ENCODE measurements around the gene OXCT1.

GRCh38 chr5:41716382-41716781 is 153.8 kb downstream of the OXCT1 start:
- TF ChIP-seq CTCF (conservative IDR thresholded peaks at IDR 0.05 in 1 of 2, IDR thresholded peaks at IDR 0.05 in 1 of 2; ENCODE audit: extremely low read depth in 1 of 2, insufficient read depth in 1 of 2, low read depth in 1 of 2, low read length in 2 of 2) (no peak), EZH2 (IDR thresholded peaks at IDR 0.05; ENCODE audit: borderline replicate concordance, low read length) (no peak)
